Fibroblast of mammary gland (primary cell): ENCODE measurements around the gene RBMXL2.

Experiments
- DNase-seq: peaks from one replicate; pipeline ENCODE4 v3.0.0-alpha.2; 2010; ENCODE audit warnings: low read depth
- H3K4me3 ChIP-seq: 2 replicates; pipeline ENCODE4 v1.5.1; 2011; ENCODE audit warnings: low read depth, mild to moderate bottlenecking, low read length, moderate library complexity; ENCODE audit not compliant: control insufficient read depth
- CTCF ChIP-seq: conservative IDR thresholded peaks from 2 replicates; pipeline ENCODE4 v1.5.1; 2011; ENCODE audit warnings: low read depth, low read length, inconsistent platforms; ENCODE audit not compliant: control insufficient read depth, insufficient read depth

RBMXL2 gene

GRCh38 chr11:7062534-7062933 is 26.3 kb upstream of the RBMXL2 start:
- TF ChIP-seq CTCF = no peak
- H3K4me3 ChIP-seq = no peak overlapping the region
- no peak for DNase-seq

GRCh38 chr11:7072401-7073028 is 16.3 kb upstream of the RBMXL2 start:
- H3K4me3 ChIP-seq = no peak overlapping the region
- DNase-seq = no peak
- TF ChIP-seq CTCF = no peak

GRCh38 chr11:7077101-7077500 is 11.7 kb upstream of the RBMXL2 start:
- no peak overlapping the region for H3K4me3 ChIP-seq
- DNase-seq = no peak
- no peak for TF ChIP-seq CTCF

- H3K4me3 ChIP-seq = no peak overlapping the region
- TF ChIP-seq CTCF = no peak
- DNase-seq = no peak
Measured at GRCh38 chr11:7079545-7080135, 9.2 kb upstream of the RBMXL2 start.

GRCh38 chr11:7080900-7081299 is 7.9 kb upstream of the RBMXL2 start:
- no peak for DNase-seq
- no peak for TF ChIP-seq CTCF

GRCh38 chr11:7081441-7081840 is 7.4 kb upstream of the RBMXL2 start:
- no peak overlapping the region for H3K4me3 ChIP-seq
- DNase-seq = no peak
- no peak for TF ChIP-seq CTCF

More at GRCh38 chr11:7080900-7081299, 7.9 kb upstream of the RBMXL2 start:
- H3K4me3 ChIP-seq = no peak overlapping the region
